Activated CD4-positive, alpha-beta T cell treated with anti-CD3 and anti-CD28 coated beads, Interleukin-2, amount 50 U/mL, for 1 hour (primary cell): ENCODE results near the gene AK4.
"Not testable (repeated sequence)": the region's sequence is repeated elsewhere in the genome, so short reads cannot be mapped to it uniquely, and the experiment has no call there.

Experiments used
- DNase-seq: peaks from one replicate; pipeline ENCODE4 v3.0.0-alpha.2; 2020

Gene AK4

GRCh38 chr1:65221638-65222339, 73.8 kb downstream of the AK4 start:
- no peak for DNase-seq

GRCh38 chr1:65222340-65222940, 74.4 kb downstream of the AK4 start:
- no peak for DNase-seq

GRCh38 chr1:65224681-65225091, 76.7 kb downstream of the AK4 start:
- DNase-seq: no peak

GRCh38 chr1:65225179-65225578, 77.2 kb downstream of the AK4 start:
- no peak for DNase-seq

GRCh38 chr1:65229201-65229600, 81.2 kb downstream of the AK4 start:
- no peak for DNase-seq

GRCh38 chr1:65229754-65230339, 81.8 kb downstream of the AK4 start:
- DNase-seq: no peak

- DNase-seq: no peak
Observed at GRCh38 chr1:65230731-65231481, 82.9 kb downstream of the AK4 start.

- DNase-seq: no peak
Observed at GRCh38 chr1:65231718-65232330, 83.8 kb downstream of the AK4 start.

GRCh38 chr1:65232461-65232990, 84.5 kb downstream of the AK4 start:
- no peak for DNase-seq

- DNase-seq: no peak
Observed at GRCh38 chr1:65233782-65234181, 85.8 kb downstream of the AK4 start.

GRCh38 chr1:65235867-65236805, 88.1 kb downstream of the AK4 start:
- DNase-seq: no peak

- not testable (repeated sequence) for DNase-seq
Observed at GRCh38 chr1:65237088-65237487, 89.1 kb downstream of the AK4 start.

- DNase-seq: no peak
Observed at GRCh38 chr1:65237503-65237902, 89.5 kb downstream of the AK4 start.

- no peak for DNase-seq
Observed at GRCh38 chr1:65238010-65238409, 90.0 kb downstream of the AK4 start.

- DNase-seq: no peak
Observed at GRCh38 chr1:65243491-65243890, 95.5 kb downstream of the AK4 start.

GRCh38 chr1:65245295-65245694, 97.3 kb downstream of the AK4 start:
- DNase-seq: no peak

GRCh38 chr1:65247419-65248359, 99.7 kb downstream of the AK4 start:
- no peak for DNase-seq

- DNase-seq: no peak
Observed at GRCh38 chr1:65250826-65251225, 102.8 kb downstream of the AK4 start.

- DNase-seq: no peak
Observed at GRCh38 chr1:65253800-65254319, 105.9 kb downstream of the AK4 start.

- peak; percentile 81 for DNase-seq
Observed at GRCh38 chr1:65254320-65255034, 106.5 kb downstream of the AK4 start.
